VCaP (cell line): ENCODE measurements around the gene MAN1C1.

Experiments
- H3K27ac ChIP-seq: fragments of 450-650 bp; 2 replicates; pipeline ENCODE4 v1.5.1; 2017
- CTCF ChIP-seq: fragments of 450-650 bp; conservative IDR thresholded peaks from 2 replicates; pipeline ENCODE4 v1.5.1; 2017; ENCODE audit warnings: mild to moderate bottlenecking, moderate library complexity

MAN1C1 gene

GRCh38 chr1:25735956-25736529 lies 119.5 kb downstream of the MAN1C1 start:
- no peak for TF ChIP-seq CTCF

GRCh38 chr1:25737130-25737529 lies 120.5 kb downstream of the MAN1C1 start:
- no peak for TF ChIP-seq CTCF
- H3K27ac ChIP-seq: peak overlapping the region; percentile 33; the same call in 1 of the 2 replicates

More at GRCh38 chr1:25735956-25736529, 119.5 kb downstream of the MAN1C1 start:
- H3K27ac ChIP-seq: peak overlapping the region; percentile 33; the same call in 1 of the 2 replicates

- no peak for TF ChIP-seq CTCF
- H3K27ac ChIP-seq: no peak overlapping the region
Measured at GRCh38 chr1:25738499-25738898, 121.9 kb downstream of the MAN1C1 start.

- TF ChIP-seq CTCF: no peak
- H3K27ac ChIP-seq: no peak overlapping the region
Measured at GRCh38 chr1:25739341-25739740, 122.8 kb downstream of the MAN1C1 start.

- no peak overlapping the region for H3K27ac ChIP-seq
- no peak for TF ChIP-seq CTCF
Measured at GRCh38 chr1:25740071-25740470, 123.5 kb downstream of the MAN1C1 start.

GRCh38 chr1:25742316-25742715 lies 125.7 kb downstream of the MAN1C1 start:
- TF ChIP-seq CTCF: no peak
- H3K27ac ChIP-seq: peak overlapping the region; percentile 80; the same call in 1 of the 2 replicates

GRCh38 chr1:25743164-25744139 lies 126.9 kb downstream of the MAN1C1 start:
- peak overlapping the region; percentile 80 for H3K27ac ChIP-seq

More at GRCh38 chr1:25743164-25744139, 126.9 kb downstream of the MAN1C1 start:
- TF ChIP-seq CTCF: no peak
